ENCODE results near the gene BRD9. TPM values are rescaled to one million over a fixed set of nuclear protein-coding genes. Genes with fewer than 3 reads are reported as not detected.
A peak's percentile ranks its signal among the peaks of the same experiment; 100 is the strongest.

Gene BRD9
- total and polyA plus RNA-seq, 9 of the 15 experiments (the other 6 are each of a cell fraction or from before 2014, with no cell fraction given) = 2.4 to 68.7 (median 44.9) TPM

GRCh38 chr5:870956-871355 lies 21.6 kb downstream of the BRD9 start (continued):
- TF ChIP-seq, protein P1, sequence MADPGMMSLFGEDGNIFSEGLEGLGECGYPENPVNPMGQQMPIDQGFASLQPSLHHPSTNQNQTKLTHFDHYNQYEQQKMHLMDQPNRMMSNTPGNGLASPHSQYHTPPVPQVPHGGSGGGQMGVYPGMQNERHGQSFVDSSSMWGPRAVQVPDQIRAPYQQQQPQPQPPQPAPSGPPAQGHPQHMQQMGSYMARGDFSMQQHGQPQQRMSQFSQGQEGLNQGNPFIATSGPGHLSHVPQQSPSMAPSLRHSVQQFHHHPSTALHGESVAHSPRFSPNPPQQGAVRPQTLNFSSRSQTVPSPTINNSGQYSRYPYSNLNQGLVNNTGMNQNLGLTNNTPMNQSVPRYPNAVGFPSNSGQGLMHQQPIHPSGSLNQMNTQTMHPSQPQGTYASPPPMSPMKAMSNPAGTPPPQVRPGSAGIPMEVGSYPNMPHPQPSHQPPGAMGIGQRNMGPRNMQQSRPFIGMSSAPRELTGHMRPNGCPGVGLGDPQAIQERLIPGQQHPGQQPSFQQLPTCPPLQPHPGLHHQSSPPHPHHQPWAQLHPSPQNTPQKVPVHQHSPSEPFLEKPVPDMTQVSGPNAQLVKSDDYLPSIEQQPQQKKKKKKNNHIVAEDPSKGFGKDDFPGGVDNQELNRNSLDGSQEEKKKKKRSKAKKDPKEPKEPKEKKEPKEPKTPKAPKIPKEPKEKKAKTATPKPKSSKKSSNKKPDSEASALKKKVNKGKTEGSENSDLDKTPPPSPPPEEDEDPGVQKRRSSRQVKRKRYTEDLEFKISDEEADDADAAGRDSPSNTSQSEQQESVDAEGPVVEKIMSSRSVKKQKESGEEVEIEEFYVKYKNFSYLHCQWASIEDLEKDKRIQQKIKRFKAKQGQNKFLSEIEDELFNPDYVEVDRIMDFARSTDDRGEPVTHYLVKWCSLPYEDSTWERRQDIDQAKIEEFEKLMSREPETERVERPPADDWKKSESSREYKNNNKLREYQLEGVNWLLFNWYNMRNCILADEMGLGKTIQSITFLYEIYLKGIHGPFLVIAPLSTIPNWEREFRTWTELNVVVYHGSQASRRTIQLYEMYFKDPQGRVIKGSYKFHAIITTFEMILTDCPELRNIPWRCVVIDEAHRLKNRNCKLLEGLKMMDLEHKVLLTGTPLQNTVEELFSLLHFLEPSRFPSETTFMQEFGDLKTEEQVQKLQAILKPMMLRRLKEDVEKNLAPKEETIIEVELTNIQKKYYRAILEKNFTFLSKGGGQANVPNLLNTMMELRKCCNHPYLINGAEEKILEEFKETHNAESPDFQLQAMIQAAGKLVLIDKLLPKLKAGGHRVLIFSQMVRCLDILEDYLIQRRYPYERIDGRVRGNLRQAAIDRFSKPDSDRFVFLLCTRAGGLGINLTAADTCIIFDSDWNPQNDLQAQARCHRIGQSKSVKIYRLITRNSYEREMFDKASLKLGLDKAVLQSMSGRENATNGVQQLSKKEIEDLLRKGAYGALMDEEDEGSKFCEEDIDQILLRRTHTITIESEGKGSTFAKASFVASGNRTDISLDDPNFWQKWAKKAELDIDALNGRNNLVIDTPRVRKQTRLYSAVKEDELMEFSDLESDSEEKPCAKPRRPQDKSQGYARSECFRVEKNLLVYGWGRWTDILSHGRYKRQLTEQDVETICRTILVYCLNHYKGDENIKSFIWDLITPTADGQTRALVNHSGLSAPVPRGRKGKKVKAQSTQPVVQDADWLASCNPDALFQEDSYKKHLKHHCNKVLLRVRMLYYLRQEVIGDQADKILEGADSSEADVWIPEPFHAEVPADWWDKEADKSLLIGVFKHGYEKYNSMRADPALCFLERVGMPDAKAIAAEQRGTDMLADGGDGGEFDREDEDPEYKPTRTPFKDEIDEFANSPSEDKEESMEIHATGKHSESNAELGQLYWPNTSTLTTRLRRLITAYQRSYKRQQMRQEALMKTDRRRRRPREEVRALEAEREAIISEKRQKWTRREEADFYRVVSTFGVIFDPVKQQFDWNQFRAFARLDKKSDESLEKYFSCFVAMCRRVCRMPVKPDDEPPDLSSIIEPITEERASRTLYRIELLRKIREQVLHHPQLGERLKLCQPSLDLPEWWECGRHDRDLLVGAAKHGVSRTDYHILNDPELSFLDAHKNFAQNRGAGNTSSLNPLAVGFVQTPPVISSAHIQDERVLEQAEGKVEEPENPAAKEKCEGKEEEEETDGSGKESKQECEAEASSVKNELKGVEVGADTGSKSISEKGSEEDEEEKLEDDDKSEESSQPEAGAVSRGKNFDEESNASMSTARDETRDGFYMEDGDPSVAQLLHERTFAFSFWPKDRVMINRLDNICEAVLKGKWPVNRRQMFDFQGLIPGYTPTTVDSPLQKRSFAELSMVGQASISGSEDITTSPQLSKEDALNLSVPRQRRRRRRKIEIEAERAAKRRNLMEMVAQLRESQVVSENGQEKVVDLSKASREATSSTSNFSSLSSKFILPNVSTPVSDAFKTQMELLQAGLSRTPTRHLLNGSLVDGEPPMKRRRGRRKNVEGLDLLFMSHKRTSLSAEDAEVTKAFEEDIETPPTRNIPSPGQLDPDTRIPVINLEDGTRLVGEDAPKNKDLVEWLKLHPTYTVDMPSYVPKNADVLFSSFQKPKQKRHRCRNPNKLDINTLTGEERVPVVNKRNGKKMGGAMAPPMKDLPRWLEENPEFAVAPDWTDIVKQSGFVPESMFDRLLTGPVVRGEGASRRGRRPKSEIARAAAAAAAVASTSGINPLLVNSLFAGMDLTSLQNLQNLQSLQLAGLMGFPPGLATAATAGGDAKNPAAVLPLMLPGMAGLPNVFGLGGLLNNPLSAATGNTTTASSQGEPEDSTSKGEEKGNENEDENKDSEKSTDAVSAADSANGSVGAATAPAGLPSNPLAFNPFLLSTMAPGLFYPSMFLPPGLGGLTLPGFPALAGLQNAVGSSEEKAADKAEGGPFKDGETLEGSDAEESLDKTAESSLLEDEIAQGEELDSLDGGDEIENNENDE (IDR thresholded peaks at IDR 0.05; ENCODE audit: low read depth, low read length) = no peak
- TF ChIP-seq EZH2 (IDR thresholded peaks at IDR 0.05; ENCODE audit: borderline replicate concordance, low read depth, low read length) = no peak
- peak; percentile 48; the same call in 1 of the 2 replicates for TF ChIP-seq POLR2G (IDR thresholded peaks at IDR 0.05; ENCODE audit: low read depth, low read length)
- TF ChIP-seq TAL1 (IDR thresholded peaks at IDR 0.05) = no peak
- TF ChIP-seq POLR2A (conservative IDR thresholded peaks at IDR 0.05) = 0 out of 2 replicates have a peak, but pooled peaks have one; percentile 41
- no peak for TF ChIP-seq ZNF124 (CRISPR knock-in tag; IDR thresholded peaks at IDR 0.05)
- TF ChIP-seq GATAD2A (IDR thresholded peaks at IDR 0.05) = no peak
- no peak for TF ChIP-seq MCM5 (IDR thresholded peaks at IDR 0.05; ENCODE audit: low read depth)

All from K562 (cell line).